Measurements from ENCODE around the gene MRPS27.

DNA sequence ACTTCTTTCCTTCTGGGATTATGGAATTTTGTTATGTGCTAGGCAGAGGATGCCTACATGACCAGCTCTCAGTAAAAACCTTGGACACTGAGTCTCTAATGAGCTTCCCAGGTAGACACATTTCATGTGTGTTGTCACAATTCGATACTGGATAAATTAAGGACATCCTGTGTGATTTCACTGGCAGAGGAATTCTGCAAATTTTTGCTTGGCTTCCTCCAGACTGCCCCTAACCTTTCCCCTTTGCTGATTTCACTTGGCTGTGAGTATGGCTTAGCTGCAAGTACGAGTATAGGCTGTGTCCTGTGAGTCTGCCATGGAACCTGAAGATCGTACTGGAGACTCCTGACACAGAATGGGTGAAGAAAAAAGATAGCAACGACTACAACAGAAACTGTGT is 47.6 kb downstream of the MRPS27 start:
- TF ChIP-seq, protein P1, sequence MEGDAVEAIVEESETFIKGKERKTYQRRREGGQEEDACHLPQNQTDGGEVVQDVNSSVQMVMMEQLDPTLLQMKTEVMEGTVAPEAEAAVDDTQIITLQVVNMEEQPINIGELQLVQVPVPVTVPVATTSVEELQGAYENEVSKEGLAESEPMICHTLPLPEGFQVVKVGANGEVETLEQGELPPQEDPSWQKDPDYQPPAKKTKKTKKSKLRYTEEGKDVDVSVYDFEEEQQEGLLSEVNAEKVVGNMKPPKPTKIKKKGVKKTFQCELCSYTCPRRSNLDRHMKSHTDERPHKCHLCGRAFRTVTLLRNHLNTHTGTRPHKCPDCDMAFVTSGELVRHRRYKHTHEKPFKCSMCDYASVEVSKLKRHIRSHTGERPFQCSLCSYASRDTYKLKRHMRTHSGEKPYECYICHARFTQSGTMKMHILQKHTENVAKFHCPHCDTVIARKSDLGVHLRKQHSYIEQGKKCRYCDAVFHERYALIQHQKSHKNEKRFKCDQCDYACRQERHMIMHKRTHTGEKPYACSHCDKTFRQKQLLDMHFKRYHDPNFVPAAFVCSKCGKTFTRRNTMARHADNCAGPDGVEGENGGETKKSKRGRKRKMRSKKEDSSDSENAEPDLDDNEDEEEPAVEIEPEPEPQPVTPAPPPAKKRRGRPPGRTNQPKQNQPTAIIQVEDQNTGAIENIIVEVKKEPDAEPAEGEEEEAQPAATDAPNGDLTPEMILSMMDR (conservative IDR thresholded peaks at IDR 0.05 in 1 of 2, IDR thresholded peaks at IDR 0.05 in 1 of 2; ENCODE audit: extremely low read depth in 1 of 2, insufficient read depth in 1 of 2, low read depth in 1 of 2, low read length in 2 of 2) = no peak
- no peak for TF ChIP-seq EZH2 (IDR thresholded peaks at IDR 0.05; ENCODE audit: borderline replicate concordance, low read length)

Measured in mammary epithelial cell (primary cell).